Activated CD8-positive, alpha-beta memory T cell treated with anti-CD3 and anti-CD28 coated beads for 36 hours (primary cell): ENCODE data around the gene CFAP300. TPM values are rescaled to one million over a fixed set of nuclear protein-coding genes. Genes with fewer than 3 reads are reported as not detected.

ENCODE experiments used
- CTCF ChIA-PET: fragments of 350-600 bp; sonication (Branson Sonifier 250); formaldehyde crosslinking; loops from one replicate; lab custom pipeline; 2021; ENCODE audit warnings: antibody characterized with exemption; lab: Charles Lee
- POLR2A ChIA-PET: fragments of 350-600 bp; sonication (Branson Sonifier 250); formaldehyde crosslinking; loops from one replicate; lab custom pipeline; 2021; ENCODE audit warnings: antibody characterized with exemption; lab: Charles Lee
- total RNA-seq, 2 experiments: library from RNA; stranded (reverse); gene quantifications; one replicate each; pipeline ENCODE4 v1.2.3, GENCODE V29; 2021

Gene CFAP300
- total RNA-seq, 2 experiments from 2014 or later, result not detected

DNA sequence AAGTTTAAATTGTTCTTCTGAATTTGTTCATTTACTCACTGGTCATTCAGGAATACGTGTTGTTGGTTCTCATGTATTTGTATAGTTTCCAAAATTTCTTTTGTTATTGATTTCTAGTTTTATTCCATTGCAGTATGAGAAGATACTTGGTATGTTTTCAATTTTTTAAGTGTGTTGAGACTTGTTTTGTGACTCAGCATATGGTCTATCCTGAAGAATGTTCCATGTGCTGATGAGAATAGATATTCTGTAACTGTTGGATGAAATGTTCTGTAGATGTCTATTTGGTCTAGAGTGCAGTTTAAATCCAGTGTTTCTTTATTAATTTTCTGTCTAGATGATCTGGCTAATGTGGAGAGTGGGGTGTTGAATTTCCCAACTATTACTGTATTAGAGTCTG, 23.5 kb downstream of the CFAP300 start:
- CTCF ChIA-PET, result no interaction called here
- POLR2A ChIA-PET, result no interaction called here

- CTCF ChIA-PET, result no interaction called here
- POLR2A ChIA-PET, result no interaction called here
Measured at GRCh38 chr11:102071497-102072472, 24.5 kb downstream of the CFAP300 start.

DNA sequence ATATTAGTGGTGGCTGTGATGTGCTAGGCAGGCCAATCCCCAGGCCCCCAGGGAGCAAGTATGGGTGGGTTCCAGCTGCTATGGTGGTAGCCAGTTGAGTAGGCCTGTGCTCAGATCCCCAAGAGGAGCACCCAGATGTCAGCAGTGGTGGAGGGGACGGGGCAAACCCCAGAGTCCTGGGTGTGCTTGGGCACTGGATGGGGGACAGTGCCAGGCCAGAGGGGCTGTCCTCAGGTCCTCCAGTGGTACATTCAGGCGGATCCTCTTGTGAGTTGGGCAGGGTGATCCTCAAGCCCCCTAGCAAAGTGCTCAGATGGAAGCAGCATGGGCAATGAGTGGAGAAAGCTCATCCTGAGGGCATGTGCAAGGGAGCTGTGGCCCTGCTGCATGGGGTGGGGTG, 26.0 kb downstream of the CFAP300 start:
- CTCF ChIA-PET, result no interaction called here
- POLR2A ChIA-PET, result no interaction called here

GRCh38 chr11:102079625-102080024, 32.4 kb downstream of the CFAP300 start:
- CTCF ChIA-PET, result no interaction called here
- POLR2A ChIA-PET, result no interaction called here

DNA sequence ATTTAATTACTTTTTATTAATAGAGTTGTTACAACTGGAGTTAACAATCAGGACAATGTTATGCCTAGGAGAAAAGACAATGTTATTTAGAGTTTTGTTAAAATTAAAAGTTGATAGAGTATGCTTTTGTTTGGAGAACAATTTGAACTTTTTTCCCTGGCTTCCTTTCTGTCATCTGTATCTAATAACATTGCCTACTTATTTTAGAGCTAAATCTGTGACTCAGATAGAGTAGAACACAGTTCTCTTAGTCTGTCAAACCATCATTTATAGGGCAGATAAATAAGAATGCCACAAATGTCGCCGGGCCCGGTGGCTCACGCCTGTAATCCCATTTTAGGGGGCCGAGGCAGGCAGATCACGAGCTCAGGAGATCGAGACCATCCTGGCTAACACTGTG, 34.1 kb downstream of the CFAP300 start:
- ChIA-PET POLR2A (no interaction called here), CTCF (no interaction called here)

- ChIA-PET CTCF (no interaction called here), POLR2A (no interaction called here)
Measured at GRCh38 chr11:102085864-102086551, 38.8 kb downstream of the CFAP300 start.

- ChIA-PET POLR2A (no interaction called here), CTCF (no interaction called here)
Measured at GRCh38 chr11:102097186-102097585, 49.9 kb downstream of the CFAP300 start.

DNA sequence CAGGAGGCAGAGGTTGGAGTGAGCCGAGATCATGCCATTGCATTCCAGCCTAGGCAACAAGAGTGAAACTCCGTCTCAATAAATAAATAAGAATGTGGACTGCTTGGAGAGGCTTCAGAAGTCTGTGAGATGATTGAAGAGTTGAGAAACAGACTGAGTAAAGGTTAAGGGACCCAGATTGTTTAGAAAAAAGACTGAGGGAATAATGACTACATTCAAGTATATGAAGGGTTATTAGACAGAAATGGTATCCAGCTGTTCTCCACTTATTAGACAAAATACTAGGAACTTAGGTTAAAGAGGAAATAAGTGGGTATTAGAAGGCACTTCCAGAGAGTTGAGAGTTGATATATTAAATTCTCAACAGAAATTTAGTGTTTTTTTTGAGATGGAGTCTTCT, 52.5 kb downstream of the CFAP300 start:
- CTCF ChIA-PET, result no interaction called here
- POLR2A ChIA-PET, result no interaction called here

DNA sequence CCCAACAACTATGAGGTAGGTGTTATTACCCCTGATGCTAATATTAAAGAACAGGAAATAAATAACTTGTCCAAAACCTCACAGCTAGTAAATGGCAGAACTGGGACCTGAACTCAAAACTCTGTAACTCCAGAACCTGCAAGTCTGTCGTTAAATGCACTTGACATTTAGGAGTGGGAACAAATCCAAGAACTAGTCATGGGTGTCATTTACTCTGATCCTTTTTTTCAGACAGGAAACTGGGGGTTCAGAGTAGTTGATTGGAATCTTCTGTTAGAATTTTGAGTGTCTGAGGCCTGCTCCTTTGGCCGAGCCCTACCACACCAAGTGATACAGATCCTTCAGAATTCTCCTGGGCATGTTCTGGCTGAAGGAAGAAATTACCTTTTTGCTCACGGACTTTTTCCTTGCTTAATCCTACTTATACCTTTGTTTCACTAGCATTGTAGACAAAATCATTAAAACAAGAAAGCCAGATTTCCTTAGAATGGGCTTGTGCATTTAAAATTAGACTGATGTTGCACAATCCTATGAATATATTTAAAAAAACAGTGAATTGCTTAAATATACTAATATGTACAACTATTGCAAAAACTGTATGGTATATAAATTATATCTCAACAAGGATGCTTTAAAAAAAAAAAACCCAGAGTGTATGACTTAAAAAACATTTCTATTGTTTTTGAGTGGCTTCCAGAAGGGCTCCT, 61.6 kb downstream of the CFAP300 start:
- POLR2A ChIA-PET, result no interaction called here
- CTCF ChIA-PET, result no interaction called here

GRCh38 chr11:102109896-102110760, 62.9 kb downstream of the CFAP300 start, which contains the start of gene YAP1:
Gene YAP1, plus strand, starts transcription at chr11:102110447. Its CDS starts 402 bp downstream, at chr11:102110849.
- ChIA-PET CTCF (no interaction called here), POLR2A (no interaction called here)

DNA sequence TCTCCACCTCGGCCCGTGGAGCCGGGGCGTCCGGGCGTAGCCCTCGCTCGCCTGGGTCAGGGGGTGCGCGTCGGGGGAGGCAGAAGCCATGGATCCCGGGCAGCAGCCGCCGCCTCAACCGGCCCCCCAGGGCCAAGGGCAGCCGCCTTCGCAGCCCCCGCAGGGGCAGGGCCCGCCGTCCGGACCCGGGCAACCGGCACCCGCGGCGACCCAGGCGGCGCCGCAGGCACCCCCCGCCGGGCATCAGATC, 63.4 kb downstream of the CFAP300 start:
- ChIA-PET CTCF (no interaction called here), POLR2A (no interaction called here)

GRCh38 chr11:102111011-102111786, 64.0 kb downstream of the CFAP300 start:
- ChIA-PET POLR2A (no interaction called here), CTCF (no interaction called here)

DNA sequence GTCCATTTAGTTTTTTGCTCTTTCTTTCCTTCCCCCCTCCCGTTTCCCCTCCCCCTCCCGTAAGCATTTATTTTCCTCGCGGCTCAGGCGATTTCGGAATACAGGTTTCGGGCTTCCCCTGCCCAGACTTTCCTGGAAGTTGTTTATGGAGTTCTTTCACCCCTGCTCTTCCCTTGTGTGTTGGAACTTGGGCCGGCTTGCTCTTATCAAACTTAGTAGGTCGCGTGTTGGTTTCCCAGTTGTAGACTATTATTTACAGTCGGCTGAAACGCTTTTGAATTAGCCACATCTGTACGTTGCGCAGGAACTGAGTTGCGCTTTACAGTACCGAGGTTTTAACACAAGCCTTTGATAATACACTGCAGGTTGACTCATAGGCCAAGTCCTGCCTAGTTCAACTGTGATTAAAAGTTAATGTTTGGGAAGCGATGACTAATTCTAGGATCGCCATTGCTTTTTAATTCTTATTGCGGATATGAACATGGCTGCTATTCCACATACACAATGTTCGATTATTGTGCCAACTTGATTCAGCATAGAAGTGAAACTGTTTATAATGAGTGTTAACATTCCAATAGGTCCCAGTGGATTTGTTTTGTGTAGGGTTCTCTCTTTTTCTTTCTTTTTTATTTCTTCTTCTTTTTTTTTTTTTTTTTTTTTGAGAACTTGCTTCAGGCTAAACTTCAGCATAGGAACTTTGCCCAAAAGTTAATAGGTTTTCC, 64.7 kb downstream of the CFAP300 start:
- ChIA-PET CTCF (no interaction called here), POLR2A (no interaction called here)

GRCh38 chr11:102112509-102112821, 65.2 kb downstream of the CFAP300 start:
- POLR2A ChIA-PET, result no interaction called here

GRCh38 chr11:102114032-102114431, 66.8 kb downstream of the CFAP300 start:
- ChIA-PET CTCF (no interaction called here), POLR2A (no interaction called here)

More at GRCh38 chr11:102112509-102112821, 65.2 kb downstream of the CFAP300 start:
- CTCF ChIA-PET, result no interaction called here

DNA sequence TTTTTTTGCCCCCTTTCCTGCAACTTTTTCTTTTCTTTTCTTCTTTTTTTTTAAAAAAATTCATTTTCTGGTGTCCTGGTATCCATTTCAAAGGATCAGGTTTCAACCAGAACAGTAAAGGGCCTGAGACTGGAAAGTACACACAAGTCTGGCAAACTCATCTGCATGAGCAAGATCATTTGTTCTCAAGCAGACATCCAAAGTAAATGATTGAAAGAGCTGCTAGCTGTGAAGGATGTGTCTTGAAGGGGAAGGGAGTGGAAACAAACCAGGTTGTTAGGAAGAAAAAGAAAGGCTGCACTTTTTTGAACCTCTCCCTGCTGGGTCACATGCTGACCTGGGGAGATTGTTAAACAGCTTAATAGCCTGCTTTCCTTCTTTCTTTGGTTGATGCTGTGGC, 68.3 kb downstream of the CFAP300 start:
- ChIA-PET CTCF (no interaction called here), POLR2A (interaction anchor here (1.0 kb wide), 1 partner anchor 133 kb away, joined by 3 read pairs; no protein-coding TSS in a partner anchor)

DNA sequence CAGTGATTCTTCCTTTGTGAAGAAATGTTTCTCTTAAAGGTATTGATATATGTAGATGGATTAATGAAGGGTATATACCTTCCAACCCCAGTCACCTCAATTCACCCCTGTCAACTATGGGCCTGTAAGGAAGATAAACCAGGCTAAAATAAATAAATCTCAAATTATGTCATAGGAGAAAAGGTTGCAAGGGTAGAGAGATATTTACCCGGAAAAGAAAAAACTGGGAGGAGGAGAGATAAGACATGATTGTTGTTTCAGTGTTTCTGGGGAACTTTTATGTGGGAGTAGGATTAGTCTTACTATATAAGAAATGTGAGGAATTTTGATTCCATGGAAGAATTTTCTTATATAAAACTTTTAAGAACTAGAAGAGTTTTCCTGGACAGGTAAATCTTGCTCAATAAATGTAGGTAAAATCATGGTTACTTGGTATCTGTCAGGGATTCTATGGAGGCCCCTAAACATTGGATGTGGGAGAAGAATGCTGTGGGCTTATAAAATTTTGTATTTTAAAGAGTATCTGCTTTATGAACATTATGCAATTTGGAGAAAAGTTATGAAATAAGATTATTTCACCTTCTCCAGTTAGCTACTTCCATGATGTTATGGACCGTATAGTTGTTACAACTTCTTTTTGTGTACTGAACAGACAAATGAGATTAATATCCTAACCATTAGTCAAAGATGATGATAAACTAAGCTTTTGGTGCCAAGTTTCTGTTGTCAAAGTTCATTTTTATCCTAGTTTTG, 69.4 kb downstream of the CFAP300 start:
- POLR2A ChIA-PET, result no interaction called here
- CTCF ChIA-PET, result no interaction called here
